HUES64 (cell line): ENCODE measurements around the gene PDZRN3.

Experiments used
- H3K27ac ChIP-seq: 2 replicates; pipeline ENCODE4 v1.7.0; 2013; ENCODE audit warnings: low read depth, low read length, inconsistent platforms
- H3K27me3 ChIP-seq: 2 replicates; pipeline ENCODE4 v1.6.1; 2013; ENCODE audit warnings: mild to moderate bottlenecking, low read length; ENCODE audit not compliant: insufficient read depth
- H3K36me3 ChIP-seq: 2 replicates; pipeline ENCODE4 v1.6.1; 2013; ENCODE audit warnings: mild to moderate bottlenecking, low read length; ENCODE audit not compliant: insufficient read depth
- H3K4me1 ChIP-seq: 2 replicates; pipeline ENCODE4 v1.6.1; 2013; ENCODE audit warnings: mild to moderate bottlenecking, low read length, moderate library complexity; ENCODE audit not compliant: insufficient read depth
- H3K4me3 ChIP-seq: 2 replicates; pipeline ENCODE4 v1.5.1; 2013; ENCODE audit warnings: mild to moderate bottlenecking, low read length, moderate library complexity
- H3K9ac ChIP-seq: 2 replicates; pipeline ENCODE4 v1.6.1; 2013; ENCODE audit warnings: mild to moderate bottlenecking, low read depth, low read length
- H3K9me3 ChIP-seq: 2 replicates; pipeline ENCODE4 v1.6.1; 2013; ENCODE audit warnings: low read depth, low read length; ENCODE audit not compliant: insufficient read depth
- WGBS: fragments of 150-250, 120-280 bp; methylation state at CpG from one replicate; pipeline ENCODE4 v1.1.7; 2013; ENCODE audit warnings: missing lambda C conversion rate; 5-methylcytosine and 5-hydroxymethylcytosine counted together

PDZRN3 gene

DNA sequence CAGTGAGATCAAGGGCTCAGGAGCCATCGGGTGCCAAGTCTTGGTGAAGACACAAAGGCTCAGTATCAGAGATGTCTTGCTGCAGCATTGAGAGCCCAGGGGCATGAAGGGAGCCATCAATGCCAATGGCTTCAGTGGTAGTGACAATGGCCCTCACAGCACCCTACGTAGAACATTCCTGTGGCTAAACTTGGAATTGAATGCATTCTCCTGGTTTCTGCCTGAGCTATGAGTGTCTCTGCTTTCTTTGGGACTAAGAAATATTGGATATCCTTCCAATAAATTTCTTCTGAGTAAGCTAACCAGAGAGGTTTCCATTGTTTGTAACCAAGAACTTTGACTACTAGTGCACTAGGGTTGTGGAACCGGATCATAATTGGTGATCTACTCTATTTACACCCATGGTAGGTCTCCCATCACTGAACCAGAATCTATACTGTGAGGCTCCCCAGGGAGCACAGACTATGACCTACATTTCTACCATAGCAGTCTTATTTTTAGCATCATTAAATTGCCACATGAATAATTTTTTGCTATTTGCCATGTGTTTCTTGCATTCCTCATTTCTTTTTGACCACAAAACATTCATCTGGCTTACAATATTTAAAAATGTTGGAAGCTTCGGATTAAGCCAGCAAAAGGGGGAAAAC lies 31.6 kb upstream of the PDZRN3 start:
- no peak overlapping the region for H3K9ac ChIP-seq
- H3K9me3 ChIP-seq: no peaks in the 10 kb centered on the region
- no peaks in the 10 kb centered on the region for H3K36me3 ChIP-seq
- H3K4me3 ChIP-seq: no peak overlapping the region
- H3K27me3 ChIP-seq: no peaks in the 10 kb centered on the region
- H3K4me1 ChIP-seq: peaks cover 9% of the 10 kb centered on the region
- no peak overlapping the region for H3K27ac ChIP-seq
- 96% methylated on average over 4 of the region's 4 CpGs for WGBS

DNA sequence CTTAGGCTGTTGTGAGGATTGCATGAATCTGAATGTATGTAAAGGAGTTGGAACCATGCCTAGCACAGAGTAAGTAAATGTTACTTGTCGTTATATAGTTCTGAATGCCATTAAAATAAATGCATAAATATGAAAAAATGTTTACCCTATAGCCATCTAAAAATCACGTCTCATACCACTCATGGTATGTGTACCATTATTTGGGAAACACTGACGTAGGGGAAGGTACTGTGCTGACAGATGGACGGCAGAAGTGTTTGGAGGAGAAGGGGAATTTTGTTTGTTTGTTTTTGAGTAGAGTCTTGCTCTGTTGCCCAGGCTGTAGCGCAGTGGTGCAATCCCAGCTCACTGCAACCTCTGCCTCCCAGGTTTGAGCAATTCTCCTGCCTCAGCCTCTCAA lies 30.5 kb upstream of the PDZRN3 start:
- Histone ChIP-seq H3K27ac (no peak overlapping the region), H3K9ac (no peak overlapping the region), H3K4me3 (no peak overlapping the region), H3K4me1 (peaks cover 9% of the 10 kb centered on the region), H3K9me3 (no peaks in the 10 kb centered on the region), H3K27me3 (no peaks in the 10 kb centered on the region), H3K36me3 (no peaks in the 10 kb centered on the region)
- 95% methylated on average over 4 of the region's 5 CpGs for WGBS

DNA sequence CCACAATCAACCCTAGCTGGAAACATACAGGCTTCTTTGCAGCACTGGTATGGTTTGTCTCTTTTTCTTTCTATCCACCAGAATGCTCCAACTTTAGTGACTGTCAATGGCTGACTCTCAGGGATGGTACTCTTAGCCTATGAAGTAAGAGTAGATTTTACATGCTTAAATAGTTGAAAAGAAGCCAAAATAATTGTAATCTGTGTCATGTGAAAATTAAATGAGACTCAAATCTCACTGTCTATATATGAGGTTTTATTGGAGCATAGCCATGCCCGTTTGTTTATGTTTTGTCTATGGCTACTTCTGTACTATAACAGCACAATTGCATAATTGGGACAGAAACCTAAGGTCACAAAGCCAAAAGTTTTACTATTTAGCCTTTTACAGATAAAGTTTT lies 29.1 kb upstream of the PDZRN3 start:
- H3K9me3 ChIP-seq: no peaks in the 10 kb centered on the region
- no peak overlapping the region for H3K4me3 ChIP-seq
- no peak overlapping the region for H3K9ac ChIP-seq
- WGBS: 90% methylated on average over 1 of the region's 1 CpG
- peaks cover 9% of the 10 kb centered on the region for H3K4me1 ChIP-seq
- no peaks in the 10 kb centered on the region for H3K36me3 ChIP-seq
- no peak overlapping the region for H3K27ac ChIP-seq
- H3K27me3 ChIP-seq: no peaks in the 10 kb centered on the region

DNA sequence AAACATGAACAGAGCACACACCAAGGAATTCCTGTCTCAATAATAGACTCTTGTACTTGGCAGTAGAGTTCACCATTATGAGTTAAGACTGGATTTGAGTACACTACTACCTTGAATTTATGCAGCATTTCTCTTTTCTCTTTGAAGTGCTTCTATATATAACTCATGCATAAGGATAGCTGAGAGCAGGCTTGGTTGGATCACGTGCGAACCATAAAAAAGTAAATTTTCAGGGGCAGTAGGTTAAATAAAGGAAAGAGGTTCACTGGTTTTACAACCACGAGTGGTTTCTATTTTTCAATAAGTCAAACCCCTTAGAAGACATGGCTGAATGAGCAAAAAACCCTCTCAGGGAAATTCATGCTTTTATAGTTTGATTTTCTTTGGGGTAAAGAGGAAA lies 28.6 kb upstream of the PDZRN3 start:
- Histone ChIP-seq H3K27me3 (no peaks in the 10 kb centered on the region), H3K4me1 (peaks cover 6% of the 10 kb centered on the region), H3K27ac (no peak overlapping the region), H3K9ac (no peak overlapping the region), H3K36me3 (no peaks in the 10 kb centered on the region), H3K9me3 (no peaks in the 10 kb centered on the region), H3K4me3 (no peak overlapping the region)
- 85% methylated on average over 3 of the region's 3 CpGs for WGBS

GRCh38 chr3:73652896-73653295 lies 28.2 kb upstream of the PDZRN3 start:
- H3K4me1 ChIP-seq: peaks cover 1% of the 10 kb centered on the region; the same call in 1 of the 2 replicates
- no peak overlapping the region for H3K4me3 ChIP-seq
- no peak overlapping the region for H3K27ac ChIP-seq
- 91% methylated on average over 3 of the region's 3 CpGs for WGBS
- H3K36me3 ChIP-seq: no peaks in the 10 kb centered on the region
- H3K27me3 ChIP-seq: no peaks in the 10 kb centered on the region
- no peaks in the 10 kb centered on the region for H3K9me3 ChIP-seq
- no peak overlapping the region for H3K9ac ChIP-seq

- Histone ChIP-seq H3K36me3 (no peaks in the 10 kb centered on the region), H3K27ac (no peak overlapping the region), H3K9me3 (no peaks in the 10 kb centered on the region), H3K4me3 (no peak overlapping the region), H3K4me1 (0 out of 2 replicates have a peak, but pooled peaks cover 5% of the 10 kb centered on the region), H3K27me3 (no peaks in the 10 kb centered on the region), H3K9ac (no peak overlapping the region)
Measured at GRCh38 chr3:73637042-73637441, 12.3 kb upstream of the PDZRN3 start.

DNA sequence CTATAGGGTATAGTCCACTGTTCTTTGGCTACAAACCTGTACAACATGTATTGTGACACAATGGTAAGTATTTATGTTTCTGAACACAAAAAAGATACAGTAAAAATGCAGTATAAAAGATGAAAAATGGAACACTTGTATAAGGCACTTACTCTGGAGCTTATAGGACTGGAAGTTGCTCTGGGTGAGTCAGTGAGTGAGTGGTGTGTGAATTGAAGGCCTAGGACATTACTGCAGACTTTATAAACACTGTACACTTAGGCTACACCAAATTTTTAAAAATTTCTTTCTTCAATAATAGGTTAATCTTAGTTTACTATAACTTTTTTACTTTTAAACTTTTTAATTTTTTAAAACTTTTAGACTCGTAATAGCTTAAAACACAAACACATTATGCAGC lies 10.5 kb upstream of the PDZRN3 start:
- 0 out of 2 replicates have a peak, but pooled peaks cover 5% of the 10 kb centered on the region for H3K4me1 ChIP-seq
- H3K36me3 ChIP-seq: no peaks in the 10 kb centered on the region
- no peaks in the 10 kb centered on the region for H3K27me3 ChIP-seq
- no peak overlapping the region for H3K27ac ChIP-seq
- no peak overlapping the region for H3K9ac ChIP-seq
- WGBS: no CpG with 5 or more reads among the region's 1 CpG
- no peak overlapping the region for H3K4me3 ChIP-seq
- no peaks in the 10 kb centered on the region for H3K9me3 ChIP-seq

DNA sequence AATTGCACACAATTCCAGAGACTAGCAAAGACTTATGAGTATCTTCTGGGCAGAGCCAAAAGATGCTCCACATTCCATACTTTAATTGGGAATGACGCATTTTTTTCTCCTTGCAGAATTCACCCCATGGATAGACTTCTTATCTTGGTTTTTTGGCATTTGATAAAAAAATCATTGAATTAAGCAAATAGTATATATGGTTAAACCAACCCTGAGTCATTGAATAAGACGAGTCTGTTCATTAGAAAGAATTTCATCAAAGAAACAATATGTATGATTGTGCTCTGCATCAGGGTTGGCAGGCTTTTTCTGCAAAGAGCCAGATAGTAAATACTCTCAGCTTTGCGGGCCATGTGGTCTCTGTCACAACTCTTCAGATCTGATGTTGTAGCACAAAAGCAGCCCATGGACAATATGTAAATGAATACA lies 9.2 kb upstream of the PDZRN3 start:
- WGBS: 95% methylated on average over 3 of the region's 3 CpGs
- no peak overlapping the region for H3K27ac ChIP-seq
- no peak overlapping the region for H3K4me3 ChIP-seq

GRCh38 chr3:73633453-73633852 lies 8.7 kb upstream of the PDZRN3 start:
- no peak overlapping the region for H3K9ac ChIP-seq

More for the DNA sequence above, 9.2 kb upstream of the PDZRN3 start:
- Histone ChIP-seq H3K27me3 (no peaks in the 10 kb centered on the region), H3K9ac (no peak overlapping the region), H3K9me3 (no peaks in the 10 kb centered on the region), H3K4me1 (0 out of 2 replicates have a peak, but pooled peaks cover 5% of the 10 kb centered on the region), H3K36me3 (no peaks in the 10 kb centered on the region)

GRCh38 chr3:73626106-73626505 lies 1.4 kb upstream of the PDZRN3 start:
- H3K9ac ChIP-seq: no peak overlapping the region
- no peaks in the 10 kb centered on the region for H3K9me3 ChIP-seq
- WGBS: 89% methylated on average over 3 of the region's 3 CpGs

More at GRCh38 chr3:73633453-73633852, 8.7 kb upstream of the PDZRN3 start:
- Histone ChIP-seq H3K4me1 (0 out of 2 replicates have a peak, but pooled peaks cover 5% of the 10 kb centered on the region), H3K9me3 (no peaks in the 10 kb centered on the region), H3K4me3 (no peak overlapping the region), H3K27ac (no peak overlapping the region), H3K36me3 (no peaks in the 10 kb centered on the region), H3K27me3 (no peaks in the 10 kb centered on the region)
- WGBS: 92% methylated on average over 2 of the region's 2 CpGs

DNA sequence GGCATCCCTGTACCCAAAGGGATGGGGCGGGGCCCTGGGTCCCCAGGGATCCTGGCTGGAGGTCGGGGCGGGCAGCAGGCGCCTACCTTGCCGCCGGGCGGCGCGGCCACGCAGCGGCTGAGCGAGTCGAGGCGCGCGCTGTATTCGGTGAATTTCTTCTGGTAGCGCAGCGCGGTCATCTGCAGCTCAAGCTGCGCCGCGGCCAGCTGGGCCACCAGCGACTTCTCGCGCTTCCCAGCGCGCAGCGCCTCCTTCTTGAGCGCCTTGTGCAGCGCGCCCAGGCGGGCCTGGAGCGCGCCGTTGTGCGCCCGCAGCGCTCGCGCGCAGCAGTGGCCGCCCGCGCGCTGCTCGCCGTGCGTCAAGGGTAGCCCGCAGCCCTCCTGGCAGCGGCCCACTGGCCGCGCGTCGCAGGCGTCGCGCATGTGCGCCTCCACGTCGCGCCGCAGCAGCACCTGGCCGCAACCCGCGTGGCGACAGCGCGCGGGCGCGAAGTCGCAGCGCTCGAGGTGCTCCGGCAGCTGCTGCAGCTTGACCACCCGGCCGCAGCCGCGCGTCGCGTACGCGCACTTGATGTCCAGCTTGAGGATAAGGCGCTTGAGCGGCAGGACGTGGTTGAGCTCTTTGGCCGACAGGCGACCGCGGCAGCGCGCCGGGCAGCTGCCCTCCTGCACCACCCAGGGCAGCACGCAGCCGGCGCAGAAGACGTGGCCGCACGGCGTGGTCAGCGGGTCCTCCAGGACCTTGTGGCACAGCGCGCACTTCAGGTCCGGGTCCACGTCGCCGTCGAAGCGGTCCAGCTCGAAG lies 522 bp downstream of the PDZRN3 start:
- Histone ChIP-seq H3K27ac (no peak overlapping the region), H3K4me1 (peaks cover 21% of the 10 kb centered on the region), H3K9ac (peak overlapping the region; percentile 55), H3K27me3 (peaks cover 46% of the 10 kb centered on the region), H3K36me3 (no peaks in the 10 kb centered on the region), H3K4me3 (peak overlapping the region; percentile 66), H3K9me3 (no peaks in the 10 kb centered on the region)
- WGBS: under 1% methylated on average over 112 of the region's 112 CpGs

More at GRCh38 chr3:73626106-73626505, 1.4 kb upstream of the PDZRN3 start:
- Histone ChIP-seq H3K36me3 (no peaks in the 10 kb centered on the region), H3K27me3 (peaks cover 46% of the 10 kb centered on the region), H3K4me3 (no peak overlapping the region), H3K4me1 (peaks cover 21% of the 10 kb centered on the region), H3K27ac (no peak overlapping the region)
